ENCODE measurements around the gene KCNG2. TPM values are rescaled to one million over a fixed set of nuclear protein-coding genes. Genes with fewer than 3 reads are reported as not detected.

Gene KCNG2
- total RNA-seq, 4 donors from 2014 or later, result 1.7 TPM; not detected in 3

DNA sequence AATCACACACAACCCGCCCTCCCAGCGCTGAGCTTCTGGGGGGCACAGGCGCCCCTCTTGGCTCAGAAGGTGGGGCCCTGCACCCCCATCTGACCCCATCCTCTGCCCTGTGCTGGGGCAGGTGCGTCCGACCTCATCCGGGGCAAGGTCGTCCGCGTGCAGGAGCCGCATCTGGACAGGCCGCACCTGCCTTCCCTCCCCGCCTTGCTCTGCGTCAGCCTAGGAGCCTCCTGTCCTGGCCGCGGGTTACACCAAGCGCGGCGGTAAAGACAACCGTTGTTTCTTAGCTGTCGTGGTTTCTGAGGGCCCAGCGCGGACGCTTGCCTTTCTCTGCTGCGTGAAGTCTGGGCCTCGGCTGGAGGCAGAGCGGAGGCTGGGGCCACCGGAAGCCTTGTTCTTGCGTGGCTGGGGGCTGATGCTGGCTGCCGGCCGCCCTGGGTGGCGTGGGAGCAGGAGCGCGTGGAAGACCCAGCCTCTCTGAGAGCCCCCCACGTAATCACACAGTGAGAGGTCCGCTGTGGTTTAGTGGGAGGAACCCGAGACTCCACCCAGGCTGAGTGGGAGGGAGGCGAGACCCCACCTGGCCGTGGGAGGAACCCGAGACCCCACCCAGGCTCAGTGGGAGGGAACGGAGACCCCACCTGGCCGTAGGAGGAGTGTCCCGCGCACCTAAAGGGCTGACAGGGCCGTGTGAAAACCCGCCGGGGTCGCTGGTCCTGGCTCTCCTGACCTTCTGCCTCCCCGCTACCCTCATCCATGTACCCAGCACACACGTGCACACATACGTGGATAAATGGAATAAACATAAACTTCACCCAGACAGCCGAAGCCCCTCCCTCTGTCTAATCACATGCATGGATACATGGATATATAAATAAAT is 51.8 kb downstream of the KCNG2 start:
- H3K27ac ChIP-seq (replicated peaks in 1 of 4), result no peak overlapping the region
- no peaks in the 10 kb centered on the region for H3K36me3 ChIP-seq
- H3K4me3 ChIP-seq, result no peak overlapping the region
- peaks cover 0 to 22% (median 0%) of the 10 kb centered on the region in 4 donors for H3K27me3 ChIP-seq
- WGBS, result 94% methylated on average over 44 of the region's 51 CpGs
- TF ChIP-seq POLR2A (IDR thresholded peaks at IDR 0.05; ENCODE audit: low read depth) (no peak), POLR2AphosphoS5 (IDR thresholded peaks at IDR 0.05) (no peak), EP300 (IDR thresholded peaks at IDR 0.05) (no peak)
- TF ChIP-seq, protein P1, sequence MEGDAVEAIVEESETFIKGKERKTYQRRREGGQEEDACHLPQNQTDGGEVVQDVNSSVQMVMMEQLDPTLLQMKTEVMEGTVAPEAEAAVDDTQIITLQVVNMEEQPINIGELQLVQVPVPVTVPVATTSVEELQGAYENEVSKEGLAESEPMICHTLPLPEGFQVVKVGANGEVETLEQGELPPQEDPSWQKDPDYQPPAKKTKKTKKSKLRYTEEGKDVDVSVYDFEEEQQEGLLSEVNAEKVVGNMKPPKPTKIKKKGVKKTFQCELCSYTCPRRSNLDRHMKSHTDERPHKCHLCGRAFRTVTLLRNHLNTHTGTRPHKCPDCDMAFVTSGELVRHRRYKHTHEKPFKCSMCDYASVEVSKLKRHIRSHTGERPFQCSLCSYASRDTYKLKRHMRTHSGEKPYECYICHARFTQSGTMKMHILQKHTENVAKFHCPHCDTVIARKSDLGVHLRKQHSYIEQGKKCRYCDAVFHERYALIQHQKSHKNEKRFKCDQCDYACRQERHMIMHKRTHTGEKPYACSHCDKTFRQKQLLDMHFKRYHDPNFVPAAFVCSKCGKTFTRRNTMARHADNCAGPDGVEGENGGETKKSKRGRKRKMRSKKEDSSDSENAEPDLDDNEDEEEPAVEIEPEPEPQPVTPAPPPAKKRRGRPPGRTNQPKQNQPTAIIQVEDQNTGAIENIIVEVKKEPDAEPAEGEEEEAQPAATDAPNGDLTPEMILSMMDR (IDR thresholded peaks at IDR 0.05), result no peak
- no peaks in the 10 kb centered on the region for H3K9me3 ChIP-seq
- intact Hi-C loops (cut with DNase I), result no loop called here
- peak; percentile 85 for DNase-seq (ENCODE audit: extremely low spot score)
- no peaks in the 10 kb centered on the region for H3K4me1 ChIP-seq

DNA sequence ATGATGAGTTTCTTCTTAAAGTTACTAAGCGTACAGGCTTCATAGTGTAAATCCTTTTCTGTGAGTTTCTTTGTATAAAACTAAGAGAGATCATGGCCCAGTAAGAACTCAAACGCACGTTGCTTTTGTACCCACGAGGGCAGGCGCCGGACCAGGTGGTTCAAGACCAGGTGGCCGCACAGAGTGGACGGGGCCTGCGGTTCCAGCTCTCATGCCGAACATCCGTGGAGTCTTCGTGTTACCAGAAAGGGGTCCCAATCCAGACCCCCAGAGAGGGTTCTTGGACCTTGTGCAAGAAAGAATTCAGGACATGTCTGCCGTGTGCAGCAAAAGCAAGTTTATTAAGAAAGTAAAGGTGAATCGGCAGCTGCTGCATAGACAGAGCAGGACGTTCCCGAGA is 53.0 kb downstream of the KCNG2 start:
- no peaks in the 10 kb centered on the region for H3K4me1 ChIP-seq
- H3K27ac ChIP-seq (replicated peaks in 1 of 4), result no peak overlapping the region
- no peaks in the 10 kb centered on the region for H3K9me3 ChIP-seq
- peak; percentile 53 for DNase-seq (ENCODE audit: extremely low spot score)
- TF ChIP-seq, protein P1 (IDR thresholded peaks at IDR 0.05), result no peak
- TF ChIP-seq POLR2A (IDR thresholded peaks at IDR 0.05; ENCODE audit: low read depth) (no peak), POLR2AphosphoS5 (IDR thresholded peaks at IDR 0.05) (no peak), EP300 (IDR thresholded peaks at IDR 0.05) (no peak)
- H3K4me3 ChIP-seq, result no peak overlapping the region
- peaks cover 0 to 30% (median 0%) of the 10 kb centered on the region in 4 donors for H3K27me3 ChIP-seq
- no peaks in the 10 kb centered on the region for H3K36me3 ChIP-seq
- WGBS, result 83% methylated on average over 16 of the region's 16 CpGs
- intact Hi-C loops (cut with DNase I), result no loop called here

DNA sequence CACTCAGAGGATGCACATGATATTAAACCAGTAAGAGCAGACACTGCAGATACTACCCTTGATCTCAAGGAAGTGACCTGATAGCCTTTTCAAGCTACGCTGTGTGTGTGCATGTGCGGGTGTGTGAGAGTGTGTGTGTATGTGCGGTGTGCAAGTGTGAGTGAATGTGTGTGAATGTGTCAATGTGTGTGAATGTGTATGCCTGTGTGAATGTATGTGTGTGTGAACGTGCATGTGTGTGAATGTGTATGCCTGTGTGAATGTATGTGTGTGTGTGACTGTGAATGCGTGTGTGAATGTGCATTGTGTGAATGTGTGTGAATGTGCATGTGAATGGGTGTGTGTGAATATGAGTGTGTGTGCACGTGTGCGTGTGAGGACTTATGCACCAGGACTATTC is 53.8 kb downstream of the KCNG2 start:
- no peaks in the 10 kb centered on the region for H3K9me3 ChIP-seq
- WGBS, result 83% methylated on average over 7 of the region's 7 CpGs
- intact Hi-C loops (cut with DNase I), result no loop called here
- H3K27me3 ChIP-seq, result peaks cover 0 to 38% (median 0%) of the 10 kb centered on the region in 4 donors
- H3K27ac ChIP-seq (replicated peaks in 1 of 4), result no peak overlapping the region
- H3K36me3 ChIP-seq, result no peaks in the 10 kb centered on the region
- TF ChIP-seq EP300 (IDR thresholded peaks at IDR 0.05), result no peak
- TF ChIP-seq, protein P1 (IDR thresholded peaks at IDR 0.05), result no peak
- no peak for TF ChIP-seq POLR2A (IDR thresholded peaks at IDR 0.05; ENCODE audit: low read depth)
- no peak for TF ChIP-seq POLR2AphosphoS5 (IDR thresholded peaks at IDR 0.05)
- peaks cover 0 to 3% (median under 1%) of the 10 kb centered on the region in 4 donors for H3K4me1 ChIP-seq
- DNase-seq (ENCODE audit: extremely low spot score), result peak; percentile 70
- H3K4me3 ChIP-seq, result no peak overlapping the region

DNA sequence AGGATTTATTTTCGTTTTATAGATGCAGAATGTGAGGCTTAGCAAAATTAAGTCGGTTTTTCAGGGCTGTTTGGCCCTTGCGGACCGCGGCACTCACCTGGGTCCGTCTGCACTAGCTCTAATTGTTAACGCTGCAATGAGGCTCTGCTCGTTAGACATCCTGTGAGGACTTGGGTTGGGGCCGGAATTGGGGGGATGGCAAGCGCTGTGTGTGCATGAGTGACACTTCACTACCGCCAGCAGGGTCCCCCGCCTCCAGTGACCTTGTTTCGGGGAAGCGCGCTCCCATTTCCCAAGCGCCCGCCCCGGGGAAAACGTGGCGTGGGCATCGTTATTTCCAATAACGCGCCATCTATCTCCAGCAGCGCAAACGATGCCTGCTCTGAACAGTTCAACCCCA is 54.2 kb downstream of the KCNG2 start:
- WGBS, result 86% methylated on average over 25 of the region's 25 CpGs
- TF ChIP-seq EP300 (IDR thresholded peaks at IDR 0.05) (no peak), POLR2AphosphoS5 (IDR thresholded peaks at IDR 0.05) (no peak), POLR2A (IDR thresholded peaks at IDR 0.05; ENCODE audit: low read depth) (no peak)
- TF ChIP-seq, protein P1 (IDR thresholded peaks at IDR 0.05), result no peak
- H3K27ac ChIP-seq (replicated peaks in 1 of 4), result no peak overlapping the region
- DNase-seq (ENCODE audit: extremely low spot score), result peak; percentile 45
- H3K4me1 ChIP-seq, result peaks cover 0 to 8% (median 2%) of the 10 kb centered on the region in 4 donors
- no peaks in the 10 kb centered on the region for H3K36me3 ChIP-seq
- no peaks in the 10 kb centered on the region for H3K9me3 ChIP-seq
- no peak overlapping the region for H3K4me3 ChIP-seq
- peaks cover 0 to 42% (median 0%) of the 10 kb centered on the region in 4 donors for H3K27me3 ChIP-seq
- intact Hi-C loops (cut with DNase I), result no loop called here
